Tibial nerve (tissue), 4 donors: ENCODE measurements around the gene NPB.

Source experiments
- EP300 ChIP-seq, 2 donors: sonication (generic); formaldehyde crosslinking; IDR thresholded peaks; one replicate each; pipeline ENCODE4 v1.6.1; 2017; ENCODE audit warnings: antibody characterized with exemption in 2 of 2, mild to moderate bottlenecking in 1 of 2
- POLR2A ChIP-seq, 2 donors: fragments of 450-650 bp; IDR thresholded peaks; one replicate each; pipeline ENCODE4 v1.6.1; 2017; ENCODE audit warnings: antibody characterized with exemption in 2 of 2, mild to moderate bottlenecking in 2 of 2, moderate library complexity in 2 of 2
- TF ChIP-seq, protein P1 (sequence below), 5 experiments: fragments of 200-600 bp in 3 of 5; fragments of 450-650 bp in 2 of 5; sonication (generic) in 3 of 5; IDR thresholded peaks; one replicate each; pipeline ENCODE4 v1.5.1; 2016 to 2019; ENCODE audit warnings: antibody characterized with exemption in 5 of 5, mild to moderate bottlenecking in 3 of 5, moderate library complexity in 2 of 5

DNA sequence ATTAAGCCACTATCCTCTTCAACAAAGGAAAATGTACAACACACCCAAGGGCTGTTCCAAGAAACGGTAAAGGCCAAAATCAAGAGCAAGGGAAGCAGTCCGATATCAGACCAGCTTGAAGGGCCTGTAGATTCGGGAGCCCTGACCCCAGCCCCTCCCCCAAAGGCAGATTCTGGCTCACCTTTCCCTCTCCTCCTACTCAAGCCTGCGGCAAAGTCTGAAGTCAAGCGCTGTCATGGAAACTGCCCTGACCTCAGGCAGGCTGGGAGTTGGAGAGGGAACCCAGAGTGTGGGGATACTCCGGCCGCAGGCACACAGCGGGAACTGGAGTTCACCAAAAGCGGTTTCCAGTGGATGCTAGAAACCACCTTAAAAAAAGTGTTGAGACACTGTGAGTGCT is 12.4 kb upstream of the NPB start:
- TF ChIP-seq, protein P1, sequence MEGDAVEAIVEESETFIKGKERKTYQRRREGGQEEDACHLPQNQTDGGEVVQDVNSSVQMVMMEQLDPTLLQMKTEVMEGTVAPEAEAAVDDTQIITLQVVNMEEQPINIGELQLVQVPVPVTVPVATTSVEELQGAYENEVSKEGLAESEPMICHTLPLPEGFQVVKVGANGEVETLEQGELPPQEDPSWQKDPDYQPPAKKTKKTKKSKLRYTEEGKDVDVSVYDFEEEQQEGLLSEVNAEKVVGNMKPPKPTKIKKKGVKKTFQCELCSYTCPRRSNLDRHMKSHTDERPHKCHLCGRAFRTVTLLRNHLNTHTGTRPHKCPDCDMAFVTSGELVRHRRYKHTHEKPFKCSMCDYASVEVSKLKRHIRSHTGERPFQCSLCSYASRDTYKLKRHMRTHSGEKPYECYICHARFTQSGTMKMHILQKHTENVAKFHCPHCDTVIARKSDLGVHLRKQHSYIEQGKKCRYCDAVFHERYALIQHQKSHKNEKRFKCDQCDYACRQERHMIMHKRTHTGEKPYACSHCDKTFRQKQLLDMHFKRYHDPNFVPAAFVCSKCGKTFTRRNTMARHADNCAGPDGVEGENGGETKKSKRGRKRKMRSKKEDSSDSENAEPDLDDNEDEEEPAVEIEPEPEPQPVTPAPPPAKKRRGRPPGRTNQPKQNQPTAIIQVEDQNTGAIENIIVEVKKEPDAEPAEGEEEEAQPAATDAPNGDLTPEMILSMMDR (IDR thresholded peaks at IDR 0.05) = no peak
- no peak for TF ChIP-seq POLR2A (IDR thresholded peaks at IDR 0.05)
- TF ChIP-seq EP300 (IDR thresholded peaks at IDR 0.05) = no peak
